Measurements from ENCODE around the gene EXOC7. TPM values are rescaled to one million over a fixed set of nuclear protein-coding genes. Genes with fewer than 3 reads are reported as not detected.

The EXOC7 gene
- polyA plus RNA-seq, 1 donor (not counting 4 experiments of a cell fraction or from before 2014, with no cell fraction given): 60.6 TPM

GRCh38 chr17:76082326-76083251 lies 21.0 kb downstream of the EXOC7 start:
- Histone ChIP-seq H3K4me2 (ENCODE audit: control insufficient read depth, extremely low read depth, insufficient read depth, low read depth, low read length) (no peak overlapping the region), H3K9me1 (ENCODE audit: control insufficient read depth, extremely low read depth, insufficient read depth, low read length) (no peaks in the 10 kb centered on the region), H3K79me2 (ENCODE audit: control insufficient read depth, insufficient read depth, low read length) (no peaks in the 10 kb centered on the region), H3K27me3 (ENCODE audit: control insufficient read depth, extremely low read depth, insufficient read depth, low read length) (peaks cover 31% of the 10 kb centered on the region), H3K4me1 (ENCODE audit: control insufficient read depth, extremely low read depth, insufficient read depth, low read length) (no peaks in the 10 kb centered on the region), H3K27ac (ENCODE audit: control insufficient read depth, insufficient read depth, low read length) (no peak overlapping the region), H4K20me1 (ENCODE audit: control insufficient read depth, extremely low read depth, insufficient read depth, low read length) (no peaks in the 10 kb centered on the region), H3K36me3 (ENCODE audit: control insufficient read depth in 2 of 2, extremely low read depth in 1 of 2, insufficient read depth in 2 of 2, low read length in 2 of 2) (peaks cover 12 to 28% of the 10 kb centered on the region in 2 experiments), H3K4me3 (ENCODE audit: control insufficient read depth in 2 of 3, extremely low read depth in 1 of 3, insufficient read depth in 2 of 3, low read depth in 1 of 3, low read length in 3 of 3) (no peak overlapping the region), H2AFZ (ENCODE audit: control insufficient read depth, low read length) (no peak overlapping the region), H3K9ac (ENCODE audit: control insufficient read depth, extremely low read depth, insufficient read depth, low read length) (no peak overlapping the region), H3K9me3 (ENCODE audit: control insufficient read depth, low read depth, low read length) (no peaks in the 10 kb centered on the region)
- DNase-seq (ENCODE audit: low read depth, low spot score) (no peak), FAIRE-seq (no peak)
- dilution Hi-C loops (cut with MboI; ENCODE audit: extremely low pct_ligation_motif_present, low sequenced_read_pairs): no loop called here
- TF ChIP-seq EZH2 (IDR thresholded peaks at IDR 0.05; ENCODE audit: low read length): no peak
- no peak for TF ChIP-seq CTCF (optimal IDR thresholded peaks at IDR 0.05 in 1 of 3, IDR thresholded peaks at IDR 0.05 in 1 of 3, conservative IDR thresholded peaks at IDR 0.05 in 1 of 3; ENCODE audit: extremely low read depth in 1 of 3, insufficient read depth in 2 of 3, low read length in 3 of 3)

GRCh38 chr17:76081295-76082210 lies 22.0 kb downstream of the EXOC7 start:
- no peak for FAIRE-seq
- no peaks in the 10 kb centered on the region for H3K9me1 ChIP-seq (ENCODE audit: control insufficient read depth, extremely low read depth, insufficient read depth, low read length)
- H3K27me3 ChIP-seq (ENCODE audit: control insufficient read depth, extremely low read depth, insufficient read depth, low read length): peaks cover 41% of the 10 kb centered on the region
- no peak overlapping the region for H3K4me3 ChIP-seq (ENCODE audit: control insufficient read depth in 2 of 3, extremely low read depth in 1 of 3, insufficient read depth in 2 of 3, low read depth in 1 of 3, low read length in 3 of 3)
- dilution Hi-C loops (cut with MboI; ENCODE audit: extremely low pct_ligation_motif_present, low sequenced_read_pairs): no loop called here
- H3K79me2 ChIP-seq (ENCODE audit: control insufficient read depth, insufficient read depth, low read length): no peaks in the 10 kb centered on the region
- H3K4me2 ChIP-seq (ENCODE audit: control insufficient read depth, extremely low read depth, insufficient read depth, low read depth, low read length): no peak overlapping the region
- H3K27ac ChIP-seq (ENCODE audit: control insufficient read depth, insufficient read depth, low read length): no peak overlapping the region
- H2AFZ ChIP-seq (ENCODE audit: control insufficient read depth, low read length): no peak overlapping the region
- DNase-seq (ENCODE audit: low read depth, low spot score): no peak
- no peaks in the 10 kb centered on the region for H3K9me3 ChIP-seq (ENCODE audit: control insufficient read depth, low read depth, low read length)
- no peak overlapping the region for H3K9ac ChIP-seq (ENCODE audit: control insufficient read depth, extremely low read depth, insufficient read depth, low read length)
- peaks cover 2% of the 10 kb centered on the region for H3K4me1 ChIP-seq (ENCODE audit: control insufficient read depth, extremely low read depth, insufficient read depth, low read length)
- TF ChIP-seq EZH2 (IDR thresholded peaks at IDR 0.05; ENCODE audit: low read length): no peak
- no peak for TF ChIP-seq CTCF (optimal IDR thresholded peaks at IDR 0.05 in 1 of 3, IDR thresholded peaks at IDR 0.05 in 1 of 3, conservative IDR thresholded peaks at IDR 0.05 in 1 of 3; ENCODE audit: extremely low read depth in 1 of 3, insufficient read depth in 2 of 3, low read length in 3 of 3)
- no peaks in the 10 kb centered on the region for H4K20me1 ChIP-seq (ENCODE audit: control insufficient read depth, extremely low read depth, insufficient read depth, low read length)
- H3K36me3 ChIP-seq (ENCODE audit: control insufficient read depth in 2 of 2, extremely low read depth in 1 of 2, insufficient read depth in 2 of 2, low read length in 2 of 2): peaks cover 12 to 21% of the 10 kb centered on the region in 2 experiments

All from keratinocyte (primary cell).